A549 (cell line): ENCODE results near the gene ITGA2.

Experiments
- BCL3 ChIP-seq: fragments of >200 bp; sonication (Bioruptor Twin); formaldehyde crosslinking; IDR thresholded peaks from 3 replicates; pipeline ENCODE4 v1.6.1; 2016
- CTCF ChIP-seq: fragments of >200 bp; sonication (Bioruptor Twin); formaldehyde crosslinking; IDR thresholded peaks from 3 replicates; pipeline ENCODE4 v1.5.1; 2016

GRCh38 chr5:53022930-53023511 is 33.9 kb downstream of the ITGA2 start:
- TF ChIP-seq CTCF (no peak), BCL3 (no peak)
